GM19023 (cell line): ENCODE results near the gene SEPTIN12.

ENCODE experiments used
- ATAC-seq: cut with Tn5 transposase; IDR thresholded peaks from one replicate; pipeline ENCODE4 v1.9.1; 2021; ENCODE audit warnings: mild to moderate bottlenecking, moderate library complexity; ENCODE audit not compliant: unreplicated experiment

SEPTIN12 gene, protein sequence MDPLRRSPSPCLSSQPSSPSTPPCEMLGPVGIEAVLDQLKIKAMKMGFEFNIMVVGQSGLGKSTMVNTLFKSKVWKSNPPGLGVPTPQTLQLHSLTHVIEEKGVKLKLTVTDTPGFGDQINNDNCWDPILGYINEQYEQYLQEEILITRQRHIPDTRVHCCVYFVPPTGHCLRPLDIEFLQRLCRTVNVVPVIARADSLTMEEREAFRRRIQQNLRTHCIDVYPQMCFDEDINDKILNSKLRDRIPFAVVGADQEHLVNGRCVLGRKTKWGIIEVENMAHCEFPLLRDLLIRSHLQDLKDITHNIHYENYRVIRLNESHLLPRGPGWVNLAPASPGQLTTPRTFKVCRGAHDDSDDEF

GRCh38 chr16:4787627-4788482 lies at the start of gene SEPTIN12:
Gene SEPTIN12 (minus strand): TSS chr16:4788345. CDS start chr16:4787645, 700 bp downstream.
- no peak for ATAC-seq

- ATAC-seq = no peak
These were observed 48.6 kb upstream of the SEPTIN12 start for GRCh38 chr16:4836727-4837126.

DNA sequence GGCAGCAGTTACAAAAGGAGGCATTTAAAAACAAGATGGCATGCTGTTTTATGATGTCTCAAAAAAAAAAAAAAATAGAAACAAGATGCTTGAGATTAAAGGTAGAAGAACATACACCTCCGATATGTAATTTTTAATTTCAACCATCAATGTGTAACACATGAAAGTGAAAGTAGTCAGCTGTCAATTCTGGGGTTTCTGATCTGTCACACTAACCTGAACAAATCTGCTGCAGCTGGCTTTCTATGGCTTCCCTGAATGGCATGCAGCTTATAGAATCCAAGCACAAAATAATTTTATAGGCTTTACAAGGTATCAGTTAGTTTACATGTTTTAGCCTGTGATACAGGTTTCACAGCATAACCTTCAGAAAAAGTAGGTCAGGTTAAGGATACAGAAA lies 45.4 kb upstream of the SEPTIN12 start:
- no peak for ATAC-seq

DNA sequence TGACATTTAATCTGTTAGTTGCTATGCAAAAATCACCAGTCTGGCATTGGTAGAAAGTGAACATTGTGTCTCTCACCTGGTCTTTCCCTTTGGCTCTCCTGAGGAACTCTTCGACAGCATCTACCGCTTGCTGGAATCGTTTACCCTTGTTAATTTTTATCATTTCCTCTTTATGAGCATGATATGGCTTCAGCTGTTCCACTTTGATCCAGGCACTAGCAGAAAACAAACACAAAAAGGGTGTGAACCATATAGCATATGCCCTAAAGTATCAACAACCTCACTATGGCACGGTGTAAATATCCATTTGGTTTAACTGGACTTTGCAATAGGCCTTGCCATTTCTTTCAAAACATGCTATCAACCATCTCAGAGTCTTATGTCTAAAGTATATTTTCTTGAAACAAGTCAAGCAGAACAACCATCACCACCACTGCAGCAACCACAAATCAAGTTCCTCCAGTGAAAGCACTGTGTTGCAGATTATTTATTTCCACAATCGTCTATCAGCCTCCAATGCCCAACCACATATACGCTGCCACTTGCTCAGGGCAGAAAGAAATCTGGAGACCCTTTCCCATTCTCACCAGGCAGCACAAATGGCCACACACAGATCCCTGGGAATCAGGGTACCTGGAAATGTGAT lies 44.7 kb upstream of the SEPTIN12 start:
- ATAC-seq = no peak

- ATAC-seq = no peak
These were observed 43.5 kb upstream of the SEPTIN12 start for GRCh38 chr16:4831616-4832015.

DNA sequence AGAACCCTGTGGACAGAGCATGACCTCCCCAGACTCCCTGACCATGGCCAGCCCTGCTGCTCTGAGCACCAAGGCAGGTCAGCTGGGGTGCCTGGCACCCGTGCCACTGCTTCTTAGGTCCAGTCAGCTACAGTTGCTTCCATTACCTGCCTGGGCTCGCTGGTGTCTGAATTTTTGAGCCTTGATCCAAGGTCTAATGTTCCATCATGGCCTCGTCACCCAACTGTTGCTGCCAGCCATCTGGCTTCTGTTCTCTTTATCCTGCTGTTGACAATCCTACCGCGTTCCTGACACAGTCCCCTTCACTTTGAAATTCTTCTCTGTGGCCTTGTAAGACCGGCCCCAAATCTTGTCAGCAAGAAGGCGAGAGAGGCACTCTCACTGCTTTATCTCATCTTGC lies 42.3 kb upstream of the SEPTIN12 start:
- ATAC-seq = no peak

DNA sequence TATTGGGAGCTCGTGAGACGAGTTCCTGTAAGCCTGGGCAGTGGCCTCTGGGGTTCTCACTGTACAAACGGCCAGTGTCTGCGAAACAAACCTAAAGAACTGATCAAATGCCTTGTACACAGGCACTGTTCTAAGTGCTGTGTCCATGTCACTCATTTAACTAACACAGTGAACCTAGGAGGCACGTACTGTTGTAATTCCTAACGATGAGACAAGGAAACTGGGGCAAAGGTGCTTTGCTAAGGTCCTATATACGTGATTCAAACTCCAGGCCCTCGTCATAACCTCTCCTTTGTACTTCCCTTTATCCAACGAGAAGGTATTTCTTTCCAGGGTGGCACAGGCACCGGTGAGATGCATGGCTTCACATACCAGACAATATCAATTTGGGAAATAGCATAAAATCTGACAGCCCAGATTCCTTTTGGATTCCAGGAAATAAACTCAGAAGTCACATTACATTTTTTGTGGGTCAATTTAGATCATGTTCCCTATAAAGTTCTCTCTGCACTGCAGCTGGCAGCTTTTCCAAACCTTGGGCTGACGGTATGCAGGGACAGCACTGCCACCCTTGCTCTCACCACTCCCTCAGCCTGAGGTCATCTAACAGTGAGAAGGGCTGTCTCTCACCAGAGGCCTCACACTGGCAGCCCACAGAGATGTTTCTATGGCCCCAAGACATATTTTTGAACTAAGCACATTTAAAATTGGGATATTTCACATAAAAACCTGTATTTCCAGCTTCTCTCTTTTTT lies 40.6 kb upstream of the SEPTIN12 start:
- ATAC-seq = no peak

DNA sequence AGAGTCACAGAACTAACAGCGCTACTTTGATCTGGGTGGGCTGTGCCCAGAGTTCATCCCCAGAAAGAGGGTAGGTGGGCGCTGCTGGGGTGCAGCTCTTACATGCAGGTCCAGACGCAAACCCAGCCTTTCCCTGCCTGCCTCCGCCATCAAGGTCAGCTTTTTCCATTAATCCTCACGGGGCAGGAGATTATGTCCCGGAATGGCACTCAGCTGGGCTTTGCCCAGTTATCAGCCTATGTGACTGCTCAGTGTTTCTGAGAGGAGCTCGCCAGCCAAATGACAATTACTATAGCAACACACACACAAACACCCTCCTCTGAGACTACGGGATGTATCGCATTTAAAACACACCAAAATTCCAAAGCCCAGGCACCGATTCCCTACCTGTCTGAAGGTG lies 38.8 kb upstream of the SEPTIN12 start:
- ATAC-seq = no peak

DNA sequence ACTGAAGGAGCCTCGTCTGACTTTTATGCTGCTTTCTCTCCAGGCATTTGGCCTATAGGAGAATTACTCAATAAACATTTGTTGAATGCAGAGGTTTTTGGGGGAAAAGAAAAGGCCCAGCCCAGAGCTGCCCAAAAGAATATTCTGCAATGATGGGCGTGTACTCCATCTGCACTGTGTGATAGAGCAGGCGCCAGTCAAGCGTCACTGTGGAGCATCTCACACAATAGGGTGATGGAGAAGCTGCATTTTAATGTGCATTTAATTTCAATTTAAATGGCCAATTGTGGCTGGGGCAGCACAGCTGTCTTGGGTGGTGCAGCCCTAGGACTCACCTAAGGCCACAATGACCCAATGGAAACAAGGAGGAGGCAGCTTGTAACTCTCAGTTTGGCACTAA lies 38.4 kb upstream of the SEPTIN12 start:
- no peak for ATAC-seq

DNA sequence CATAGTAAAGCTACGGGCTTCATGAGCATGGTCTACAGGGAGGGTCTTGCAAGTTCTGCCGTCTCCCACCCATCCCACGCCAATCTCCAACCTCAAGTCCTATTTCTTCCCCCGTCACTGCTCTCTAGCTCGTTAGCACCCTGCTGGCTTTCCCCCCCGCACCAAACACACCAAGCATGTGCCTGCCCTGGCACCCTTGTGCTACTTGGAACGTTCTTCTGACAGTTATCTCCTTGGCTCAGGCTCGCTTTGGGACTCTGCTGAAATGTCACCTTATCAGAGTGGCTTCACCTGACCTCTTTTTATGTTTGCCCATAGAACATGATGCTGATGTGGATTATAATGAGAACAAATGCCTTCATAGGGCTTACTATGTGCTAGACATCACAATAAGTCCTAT lies 37.1 kb upstream of the SEPTIN12 start:
- ATAC-seq = no peak

- ATAC-seq = no peak
These were observed 32.5 kb upstream of the SEPTIN12 start for GRCh38 chr16:4820652-4821051.

- no peak for ATAC-seq
These were observed 26.5 kb upstream of the SEPTIN12 start for GRCh38 chr16:4814542-4815173.

DNA sequence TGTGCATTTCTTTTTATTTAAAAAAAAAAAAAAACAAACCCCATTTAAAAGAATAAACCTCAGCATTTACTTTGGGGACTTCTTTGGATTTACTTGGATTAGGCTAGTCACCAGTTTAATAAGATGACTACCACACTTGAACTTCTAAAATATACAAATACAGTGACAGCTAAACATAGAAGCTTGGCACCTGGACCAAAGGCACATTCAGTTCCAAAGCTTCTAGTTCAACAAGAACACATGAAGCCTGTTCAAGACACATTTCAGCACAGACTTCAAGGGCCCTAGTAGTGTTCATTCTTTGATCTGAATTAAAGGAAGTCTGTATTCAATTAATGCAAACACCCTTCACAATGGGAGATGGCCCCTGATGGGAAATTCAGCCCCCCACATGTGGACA lies 25.9 kb upstream of the SEPTIN12 start:
- no peak for ATAC-seq

DNA sequence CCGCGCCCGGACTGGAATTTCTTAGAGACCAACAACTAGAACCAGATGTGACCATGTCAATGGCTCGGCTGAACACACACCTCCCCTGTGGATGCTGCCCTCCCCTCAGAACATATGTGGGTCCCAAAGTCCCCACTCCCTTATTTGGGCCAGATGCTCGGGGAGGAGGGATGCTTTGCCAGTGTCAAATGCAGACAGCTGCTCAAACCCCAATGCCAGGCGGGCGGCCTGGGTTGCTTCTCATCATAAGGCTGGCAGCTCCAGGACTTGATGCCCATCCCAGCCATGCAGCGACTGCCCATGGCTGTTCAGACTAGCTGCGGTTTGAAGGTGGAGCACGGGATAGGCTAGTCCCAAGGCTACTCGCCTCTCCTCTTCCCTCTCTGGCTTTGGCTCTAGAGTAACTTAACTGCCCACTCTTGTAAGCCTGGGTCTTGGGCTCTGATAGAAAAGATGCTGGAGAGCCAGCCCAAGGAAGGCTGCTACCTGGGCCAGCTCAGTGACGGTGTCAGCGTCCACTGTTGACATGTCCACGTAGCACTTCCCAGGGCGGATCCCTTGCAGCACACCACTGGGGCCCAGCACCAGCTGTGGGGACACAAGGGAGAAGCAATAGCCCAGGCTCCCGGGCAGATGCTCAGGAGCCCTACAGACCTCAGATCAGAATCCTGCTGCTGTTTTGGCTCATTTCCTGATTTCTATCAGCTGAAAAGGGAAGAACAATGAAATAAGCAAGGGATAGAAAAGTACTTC lies 25.3 kb upstream of the SEPTIN12 start:
- ATAC-seq = no peak

DNA sequence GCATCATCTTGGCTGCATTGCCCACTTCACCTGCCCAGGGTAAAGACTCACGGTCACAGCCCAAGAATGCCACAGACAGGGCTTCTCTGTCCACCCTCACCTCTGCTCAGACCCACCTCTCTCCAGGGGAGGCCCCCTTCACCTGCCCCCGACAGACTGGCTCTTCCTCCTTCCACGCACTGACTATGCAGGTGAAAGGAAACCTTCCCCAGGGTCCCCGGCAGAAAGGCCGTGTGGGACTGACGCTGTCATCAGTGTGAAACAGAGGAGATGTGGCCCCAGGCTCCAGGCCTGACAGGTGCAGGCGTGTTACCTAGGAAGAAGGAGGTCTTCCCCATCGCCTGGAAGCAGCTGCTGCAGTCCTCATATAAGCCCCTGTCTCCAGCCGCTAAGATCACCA lies 23.6 kb upstream of the SEPTIN12 start:
- ATAC-seq = no peak

GRCh38 chr16:4811242-4811641 lies 23.1 kb upstream of the SEPTIN12 start:
- ATAC-seq = no peak

GRCh38 chr16:4806280-4806679 lies 18.1 kb upstream of the SEPTIN12 start:
- no peak for ATAC-seq

DNA sequence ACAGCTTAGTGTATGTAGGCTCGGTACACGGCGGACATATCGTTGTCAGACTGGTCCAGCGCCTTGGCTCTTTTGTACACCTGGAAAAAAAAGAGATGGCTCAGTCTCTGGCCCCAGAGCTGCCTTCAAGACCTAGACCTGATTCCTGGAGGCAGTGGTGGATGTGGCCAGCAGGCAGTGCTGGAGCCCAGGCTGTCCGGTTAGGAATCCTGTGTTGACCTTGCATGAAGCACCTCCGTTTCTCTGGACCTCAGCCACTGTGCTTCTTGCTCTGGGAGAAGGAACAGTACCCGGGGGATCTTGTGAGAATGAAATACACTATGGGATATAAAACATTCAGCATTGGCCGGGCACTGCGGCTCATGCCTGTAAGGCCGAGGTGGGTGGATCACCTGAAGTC lies 17.1 kb upstream of the SEPTIN12 start:
- ATAC-seq = no peak

DNA sequence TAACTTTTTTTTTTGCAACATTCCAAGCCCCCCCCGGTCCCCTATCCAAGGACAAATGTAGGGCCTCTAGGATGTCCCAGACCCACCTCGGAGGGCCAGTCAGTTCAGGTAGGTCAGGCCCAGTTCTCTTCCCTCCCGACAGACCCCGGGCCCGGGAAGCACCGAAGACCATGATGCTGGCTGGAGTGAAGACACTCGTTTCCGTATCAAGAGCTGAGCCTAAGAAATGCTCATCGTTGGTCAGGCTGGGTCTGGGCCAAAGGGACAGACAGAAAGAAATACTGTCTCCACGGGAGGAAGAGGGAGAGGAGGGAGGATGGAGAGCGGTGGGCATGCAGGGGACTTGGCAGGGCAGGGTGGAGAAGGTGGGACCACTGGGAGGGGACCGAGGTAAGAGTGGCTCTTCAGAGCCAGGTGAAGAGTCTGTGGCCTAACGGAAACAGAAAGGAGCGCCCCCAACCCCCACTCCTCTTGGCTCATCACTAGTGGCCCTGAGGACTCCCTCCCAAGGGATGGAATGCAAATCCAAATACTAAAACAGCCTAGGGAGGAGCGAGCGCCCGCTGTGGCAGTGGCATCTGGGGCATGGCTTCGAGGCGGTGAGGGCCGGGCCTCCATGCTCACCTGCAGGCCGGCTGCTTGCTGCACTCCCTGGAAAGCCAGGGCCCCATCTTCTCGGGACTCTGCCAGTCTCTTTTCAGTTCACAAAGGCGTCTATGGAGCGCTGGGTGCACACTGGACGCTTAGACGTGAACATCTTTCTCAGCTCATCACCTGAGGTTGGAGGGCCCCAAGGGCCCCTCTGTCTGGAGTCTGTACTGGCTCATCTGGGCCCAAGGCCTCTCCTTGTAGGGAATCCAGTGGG lies 16.0 kb upstream of the SEPTIN12 start:
- no peak for ATAC-seq
